DND-41 (cell line): Measurements from ENCODE around the gene RUVBL2.

Source experiments
- ATAC-seq: fragments of 200-7000 bp; cut with Tn5 transposase; 3 replicates; pipeline ENCODE4 v1.9.1; 2021; ENCODE audit warnings: low read depth; ENCODE audit not compliant: insufficient read depth
- DNase-seq: peaks from one replicate; pipeline ENCODE4 v3.0.0-alpha.2; 2020
- H2AFZ ChIP-seq: 2 replicates; pipeline ENCODE4 v1.6.0; 2012; ENCODE audit warnings: low read depth, low read length
- H3K27ac ChIP-seq: 2 replicates; pipeline ENCODE4 v1.5.1; 2012; ENCODE audit warnings: low read length, inconsistent platforms
- H3K27me3 ChIP-seq: fragments of 200-600 bp; sonication (generic); 2 replicates; pipeline ENCODE4 v1.6.0; 2012; ENCODE audit warnings: low read length, mild to moderate bottlenecking, inconsistent platforms; ENCODE audit not compliant: insufficient read depth, poor library complexity
- H3K36me3 ChIP-seq: 2 replicates; pipeline ENCODE4 v1.5.1; 2012; ENCODE audit warnings: low read length, inconsistent platforms; ENCODE audit not compliant: insufficient read depth
- H3K4me1 ChIP-seq: 2 replicates; pipeline ENCODE4 v1.5.1; 2012; ENCODE audit warnings: mild to moderate bottlenecking, low read length; ENCODE audit not compliant: insufficient read depth
- H3K4me2 ChIP-seq: 2 replicates; pipeline ENCODE4 v1.6.0; 2012; ENCODE audit warnings: mild to moderate bottlenecking, moderate library complexity, low read length, inconsistent platforms; ENCODE audit not compliant: insufficient read depth
- H3K4me3 ChIP-seq, 2 experiments: fragments of 200-600 bp in 1 of 2; shearing (Covaris generic) in 1 of 2; 2 replicates each; pipeline ENCODE4 v1.5.1; 2012 to 2016; ENCODE audit warnings: inconsistent platforms in 2 of 2, low read length in 2 of 2, mild to moderate bottlenecking in 2 of 2, low read depth in 1 of 2, moderate library complexity in 1 of 2
- H3K79me2 ChIP-seq: 2 replicates; pipeline ENCODE4 v1.6.0; 2012; ENCODE audit warnings: low read length, inconsistent platforms; ENCODE audit not compliant: insufficient read depth
- H3K9ac ChIP-seq: 2 replicates; pipeline ENCODE4 v1.6.0; 2012; ENCODE audit warnings: low read depth, mild to moderate bottlenecking, inconsistent platforms, low read length, moderate library complexity
- H3K9me3 ChIP-seq: 2 replicates; pipeline ENCODE4 v1.5.1; 2012; ENCODE audit warnings: low read length, moderate library complexity, mild to moderate bottlenecking, inconsistent platforms; ENCODE audit not compliant: insufficient read depth, severe bottlenecking
- H4K20me1 ChIP-seq: 2 replicates; pipeline ENCODE4 v1.6.0; 2012; ENCODE audit warnings: low read length; ENCODE audit not compliant: insufficient read depth
- EZH2 ChIP-seq: IDR thresholded peaks from 3 replicates; pipeline ENCODE4 v1.6.1; 2012; ENCODE audit warnings: borderline replicate concordance, low read depth, mild to moderate bottlenecking, moderate library complexity, low read length, inconsistent platforms; ENCODE audit not compliant: severe bottlenecking
- TF ChIP-seq, protein P1 (sequence below): IDR thresholded peaks from 2 replicates; pipeline ENCODE4 v1.5.1; 2012; ENCODE audit warnings: borderline replicate concordance, low read length, moderate library complexity, mild to moderate bottlenecking; ENCODE audit not compliant: poor library complexity, severe bottlenecking; ENCODE audit errors: extremely low read depth

Gene RUVBL2

GRCh38 chr19:49011194-49011593, 17.5 kb downstream of the RUVBL2 start:
- no peak overlapping the region for H3K4me3 ChIP-seq
- ATAC-seq (no peak), DNase-seq (no peak)
- H4K20me1 ChIP-seq: peaks cover 25% of the 10 kb centered on the region
- no peaks in the 10 kb centered on the region for H3K9me3 ChIP-seq
- H3K4me2 ChIP-seq: no peak overlapping the region
- H3K79me2 ChIP-seq: no peaks in the 10 kb centered on the region
- no peak overlapping the region for H3K27ac ChIP-seq
- H3K4me1 ChIP-seq: no peaks in the 10 kb centered on the region
- peaks cover 85% of the 10 kb centered on the region for H3K36me3 ChIP-seq
- TF ChIP-seq, protein P1, sequence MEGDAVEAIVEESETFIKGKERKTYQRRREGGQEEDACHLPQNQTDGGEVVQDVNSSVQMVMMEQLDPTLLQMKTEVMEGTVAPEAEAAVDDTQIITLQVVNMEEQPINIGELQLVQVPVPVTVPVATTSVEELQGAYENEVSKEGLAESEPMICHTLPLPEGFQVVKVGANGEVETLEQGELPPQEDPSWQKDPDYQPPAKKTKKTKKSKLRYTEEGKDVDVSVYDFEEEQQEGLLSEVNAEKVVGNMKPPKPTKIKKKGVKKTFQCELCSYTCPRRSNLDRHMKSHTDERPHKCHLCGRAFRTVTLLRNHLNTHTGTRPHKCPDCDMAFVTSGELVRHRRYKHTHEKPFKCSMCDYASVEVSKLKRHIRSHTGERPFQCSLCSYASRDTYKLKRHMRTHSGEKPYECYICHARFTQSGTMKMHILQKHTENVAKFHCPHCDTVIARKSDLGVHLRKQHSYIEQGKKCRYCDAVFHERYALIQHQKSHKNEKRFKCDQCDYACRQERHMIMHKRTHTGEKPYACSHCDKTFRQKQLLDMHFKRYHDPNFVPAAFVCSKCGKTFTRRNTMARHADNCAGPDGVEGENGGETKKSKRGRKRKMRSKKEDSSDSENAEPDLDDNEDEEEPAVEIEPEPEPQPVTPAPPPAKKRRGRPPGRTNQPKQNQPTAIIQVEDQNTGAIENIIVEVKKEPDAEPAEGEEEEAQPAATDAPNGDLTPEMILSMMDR: no peak
- TF ChIP-seq EZH2: no peak
- H2AFZ ChIP-seq: no peak overlapping the region
- H3K9ac ChIP-seq: no peak overlapping the region
- H3K27me3 ChIP-seq: no peaks in the 10 kb centered on the region

DNA sequence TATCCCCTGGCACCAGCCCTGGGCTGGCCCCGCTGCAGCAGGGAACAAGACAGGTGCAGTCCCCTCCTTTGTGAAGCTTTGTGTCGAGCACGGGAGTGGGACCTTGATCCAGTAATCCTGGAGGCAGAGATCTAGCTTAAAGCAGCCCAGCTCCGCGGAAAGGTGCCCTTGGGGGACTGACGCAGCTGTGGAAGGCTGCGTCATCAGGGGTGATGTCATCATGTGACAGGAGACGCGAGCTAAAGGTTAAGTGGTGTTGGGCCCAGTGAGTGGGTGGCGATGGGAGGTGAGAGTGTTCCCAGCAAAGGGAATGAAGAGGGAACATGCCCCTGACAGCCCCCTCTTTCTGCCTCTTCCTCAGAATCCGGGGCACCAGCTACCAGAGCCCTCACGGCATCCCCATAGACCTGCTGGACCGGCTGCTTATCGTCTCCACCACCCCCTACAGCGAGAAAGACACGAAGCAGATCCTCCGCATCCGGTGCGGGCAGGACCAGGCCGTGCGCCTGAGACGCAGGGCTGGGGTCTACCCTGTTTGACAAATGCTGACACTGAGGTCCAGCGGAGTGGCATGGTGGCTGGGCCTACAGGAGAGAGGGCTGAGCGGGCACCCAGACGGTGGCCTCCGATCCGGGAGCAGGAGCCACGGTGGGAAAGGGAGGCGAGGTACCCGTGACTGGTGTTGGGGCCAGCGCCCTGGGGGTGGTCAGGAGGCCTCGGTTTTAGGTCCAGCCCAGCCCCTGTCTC, 20.6 kb downstream of the RUVBL2 start:
- Histone ChIP-seq H3K27ac (no peak overlapping the region), H3K27me3 (peaks cover 3% of the 10 kb centered on the region), H3K9ac (no peak overlapping the region), H3K36me3 (peaks cover 71% of the 10 kb centered on the region), H3K79me2 (no peaks in the 10 kb centered on the region), H4K20me1 (peaks cover 22% of the 10 kb centered on the region; the same call in 1 of the 2 replicates), H3K4me3 (no peak overlapping the region), H3K4me2 (no peak overlapping the region), H2AFZ (no peak overlapping the region), H3K9me3 (no peaks in the 10 kb centered on the region), H3K4me1 (no peaks in the 10 kb centered on the region)
- DNase-seq (no peak), ATAC-seq (no peak)
- TF ChIP-seq EZH2: no peak
- TF ChIP-seq, protein P1: no peak

- peaks cover 19% of the 10 kb centered on the region; the same call in 1 of the 2 replicates for H4K20me1 ChIP-seq
- no peaks in the 10 kb centered on the region for H3K9me3 ChIP-seq
- ATAC-seq (no peak), DNase-seq (no peak)
- peaks cover 3% of the 10 kb centered on the region for H3K27me3 ChIP-seq
- no peaks in the 10 kb centered on the region for H3K79me2 ChIP-seq
- H2AFZ ChIP-seq: no peak overlapping the region
- no peaks in the 10 kb centered on the region for H3K4me1 ChIP-seq
- TF ChIP-seq, protein P1: peak; percentile 2
- no peak for TF ChIP-seq EZH2
- H3K36me3 ChIP-seq: peaks cover 65% of the 10 kb centered on the region
- no peak overlapping the region for H3K4me3 ChIP-seq
- no peak overlapping the region for H3K4me2 ChIP-seq
- no peak overlapping the region for H3K9ac ChIP-seq
- H3K27ac ChIP-seq: no peak overlapping the region
Measured at GRCh38 chr19:49014870-49015255, 21.2 kb downstream of the RUVBL2 start.
